GM19023 (cell line): ENCODE data around the gene B3GNT5.

ENCODE experiments used
- ATAC-seq: cut with Tn5 transposase; IDR thresholded peaks from one replicate; pipeline ENCODE4 v1.9.1; 2021; ENCODE audit warnings: mild to moderate bottlenecking, moderate library complexity; ENCODE audit not compliant: unreplicated experiment

The B3GNT5 gene, protein sequence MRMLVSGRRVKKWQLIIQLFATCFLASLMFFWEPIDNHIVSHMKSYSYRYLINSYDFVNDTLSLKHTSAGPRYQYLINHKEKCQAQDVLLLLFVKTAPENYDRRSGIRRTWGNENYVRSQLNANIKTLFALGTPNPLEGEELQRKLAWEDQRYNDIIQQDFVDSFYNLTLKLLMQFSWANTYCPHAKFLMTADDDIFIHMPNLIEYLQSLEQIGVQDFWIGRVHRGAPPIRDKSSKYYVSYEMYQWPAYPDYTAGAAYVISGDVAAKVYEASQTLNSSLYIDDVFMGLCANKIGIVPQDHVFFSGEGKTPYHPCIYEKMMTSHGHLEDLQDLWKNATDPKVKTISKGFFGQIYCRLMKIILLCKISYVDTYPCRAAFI

DNA sequence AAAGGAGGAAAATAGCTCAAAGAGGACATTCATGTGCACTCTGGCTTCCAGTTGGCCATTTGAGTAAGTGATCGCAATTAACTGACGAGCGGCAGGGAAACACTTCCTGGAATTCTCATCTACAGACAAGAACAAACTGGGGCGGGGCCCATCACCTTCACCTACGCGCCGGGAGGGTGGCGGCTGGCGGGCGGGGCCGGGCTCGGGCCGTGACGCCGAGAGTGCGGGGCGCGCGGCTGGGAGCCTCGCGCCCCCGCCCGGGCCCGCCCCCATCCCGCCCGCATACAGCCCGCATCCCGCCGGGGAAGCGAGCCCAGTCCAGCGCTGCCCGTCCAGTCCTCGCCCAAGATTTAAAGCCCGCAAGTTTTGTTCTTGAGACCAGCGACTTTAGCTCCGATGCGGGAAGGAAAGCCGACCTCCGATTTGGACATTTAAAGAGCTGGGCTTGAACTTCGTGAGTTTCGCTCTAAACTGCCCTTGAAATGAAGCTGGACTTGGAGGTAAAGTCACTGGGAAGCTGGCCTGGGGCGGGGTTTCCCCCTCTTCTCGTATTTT lies at the start of gene B3GNT5:
Gene B3GNT5 (plus strand): TSS at position 281 of the 555 bp plus-strand sequence. CDS start 16,546 bp downstream, outside the sequence.
- no peak for ATAC-seq

DNA sequence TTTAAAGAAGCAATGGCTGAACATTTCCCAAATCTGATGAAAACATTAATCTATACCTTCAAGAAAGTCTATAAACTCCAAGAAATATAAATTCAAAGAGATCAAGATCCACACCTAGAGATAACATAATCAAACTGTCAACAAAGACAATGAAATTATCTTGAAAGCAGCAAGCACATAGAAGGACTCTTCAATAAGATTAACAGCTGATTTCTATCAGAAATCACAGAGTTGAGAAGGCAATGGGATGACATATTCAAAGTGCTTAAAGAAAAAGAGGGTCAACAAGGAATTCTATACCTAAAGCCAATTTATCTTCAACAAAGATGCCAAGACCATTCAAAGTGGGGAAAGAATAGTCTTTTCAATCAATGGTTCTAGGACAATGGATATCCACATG lies 49.4 kb upstream of the B3GNT5 start:
- ATAC-seq: no peak

DNA sequence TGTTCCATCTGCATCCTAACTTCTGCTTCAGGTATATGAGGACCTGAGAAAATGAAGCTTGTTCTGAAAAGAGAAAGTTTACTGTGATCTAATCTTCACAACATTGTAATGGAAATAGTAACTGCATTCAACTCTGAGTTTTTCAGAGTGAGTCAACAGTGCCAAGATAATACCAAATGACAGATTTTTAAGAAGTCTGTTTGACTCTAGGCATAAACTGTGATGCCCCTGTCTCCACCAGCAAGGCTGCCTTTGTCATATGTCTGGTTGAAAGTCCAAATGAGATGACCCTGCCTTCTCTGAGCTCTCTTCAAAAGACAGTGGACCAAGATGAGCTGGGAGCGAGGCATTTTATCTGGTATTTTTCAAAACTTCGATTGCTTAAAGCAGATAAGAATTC lies 44.8 kb upstream of the B3GNT5 start:
- ATAC-seq: no peak

DNA sequence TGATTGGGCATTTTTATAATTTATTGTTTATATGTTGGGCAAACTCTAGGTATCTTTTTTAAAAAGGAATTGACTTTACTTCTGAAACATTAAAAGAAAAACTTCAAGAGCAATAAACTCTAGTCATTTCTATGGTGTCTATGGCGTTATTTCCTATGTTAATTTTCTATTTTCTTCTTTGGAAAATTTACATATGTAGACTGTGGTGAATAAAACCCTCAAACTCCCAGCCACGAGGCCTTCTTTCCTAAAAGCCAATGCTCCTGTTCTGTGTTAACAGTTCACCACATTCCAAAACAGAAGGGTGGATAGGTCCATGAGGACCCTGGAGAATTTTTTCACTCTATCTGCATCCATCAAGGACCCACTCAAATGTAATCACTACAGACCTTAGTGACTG lies 44.3 kb upstream of the B3GNT5 start:
- no peak for ATAC-seq

DNA sequence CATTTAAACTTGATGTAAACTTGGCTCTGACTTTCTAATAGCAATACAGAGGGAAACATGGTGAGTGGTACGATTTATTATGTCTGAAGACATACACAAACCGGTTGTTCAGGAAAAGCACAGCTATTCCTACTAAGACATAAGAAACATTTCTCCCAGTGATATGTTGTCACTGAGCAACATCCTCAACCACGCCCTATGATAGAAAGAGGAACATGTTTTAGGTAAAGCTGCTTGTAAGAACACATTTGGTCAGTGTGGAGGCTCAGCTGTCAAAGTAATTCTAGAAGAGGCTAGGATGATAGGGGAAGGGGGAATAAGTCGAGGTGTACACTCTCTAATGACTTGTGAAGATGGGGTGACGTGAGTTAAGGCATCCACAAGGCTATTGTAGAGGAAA lies 42.7 kb upstream of the B3GNT5 start:
- ATAC-seq: no peak

DNA sequence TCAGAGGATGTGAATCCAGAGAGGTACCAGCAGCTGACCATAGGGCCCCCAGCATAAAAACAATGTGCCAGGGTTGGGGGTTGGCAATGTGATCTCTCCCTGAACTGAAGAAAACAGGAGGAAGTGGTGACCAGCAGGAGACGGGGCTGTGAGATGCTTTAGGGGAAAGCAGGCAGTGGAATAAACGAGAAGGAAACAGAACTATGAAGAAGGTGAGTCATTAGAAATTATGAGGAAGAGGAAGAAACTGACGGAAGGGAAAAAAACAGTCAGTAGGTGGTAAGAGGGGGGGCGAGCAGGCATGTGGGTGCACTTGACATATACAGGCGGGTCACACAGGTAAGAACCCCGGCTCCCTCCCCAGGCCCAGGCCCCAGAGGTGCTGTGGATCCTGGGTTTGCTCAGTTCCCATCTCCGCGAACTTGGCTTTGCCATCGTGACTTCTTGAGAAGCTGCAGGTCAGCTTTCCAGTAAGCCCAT lies 42.2 kb upstream of the B3GNT5 start:
- no peak for ATAC-seq

DNA sequence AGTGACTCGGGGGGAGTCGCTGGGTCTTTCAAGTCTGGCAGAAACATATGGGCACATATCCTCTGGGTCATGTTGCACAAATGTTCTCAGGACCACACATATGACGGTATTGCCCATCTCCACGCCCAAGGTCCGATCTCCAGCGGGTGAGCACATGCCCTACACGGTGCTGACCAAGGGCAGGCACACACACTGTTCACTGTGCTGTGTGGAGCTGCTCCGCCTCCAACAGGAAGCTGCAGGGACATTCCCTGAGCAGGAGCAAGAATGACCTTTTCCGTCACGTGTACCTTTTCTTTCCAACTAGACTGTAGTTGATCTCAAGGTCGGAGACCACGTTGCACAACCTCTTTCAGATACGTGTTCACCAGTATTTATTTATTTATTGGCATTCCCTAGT lies 41.7 kb upstream of the B3GNT5 start:
- ATAC-seq: no peak

DNA sequence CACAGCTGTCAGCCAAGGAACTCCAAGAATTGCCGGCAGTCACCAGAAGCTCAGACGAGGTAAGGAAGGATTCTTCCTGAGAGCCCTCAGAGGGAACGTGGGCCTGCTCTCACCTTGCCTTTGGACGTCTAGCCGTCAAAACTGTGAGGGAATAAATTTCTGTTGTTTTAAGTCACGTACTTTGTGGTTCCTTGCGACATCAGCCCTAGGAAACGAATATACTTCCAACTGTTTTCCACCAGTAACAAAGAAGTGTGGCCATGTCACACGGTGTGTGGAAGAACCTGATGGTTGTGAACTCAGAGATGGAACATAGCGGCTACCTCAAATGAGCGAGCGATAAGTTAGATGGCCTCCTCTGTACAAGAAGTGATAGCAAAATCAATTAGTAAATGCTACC lies 41.0 kb upstream of the B3GNT5 start:
- no peak for ATAC-seq

DNA sequence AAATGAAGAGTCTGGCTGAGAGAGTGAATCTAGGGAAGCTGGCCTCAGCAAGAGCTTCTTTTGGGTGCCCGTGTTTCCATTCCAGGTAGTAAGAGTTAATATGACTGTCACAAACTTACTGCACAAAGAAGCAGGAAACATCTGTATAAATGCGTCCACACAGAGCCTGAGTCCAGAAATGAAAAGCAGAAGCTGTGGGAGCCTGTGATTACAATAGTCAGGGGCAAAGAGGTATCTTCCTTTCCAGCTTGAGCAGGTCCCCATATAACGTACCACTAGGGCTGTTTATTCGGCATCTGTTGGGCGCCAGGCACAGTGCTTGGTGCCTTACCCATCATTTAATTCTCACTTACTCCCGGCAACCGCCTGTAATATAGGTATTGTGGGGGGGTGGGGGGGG lies 40.5 kb upstream of the B3GNT5 start:
- ATAC-seq: no peak

DNA sequence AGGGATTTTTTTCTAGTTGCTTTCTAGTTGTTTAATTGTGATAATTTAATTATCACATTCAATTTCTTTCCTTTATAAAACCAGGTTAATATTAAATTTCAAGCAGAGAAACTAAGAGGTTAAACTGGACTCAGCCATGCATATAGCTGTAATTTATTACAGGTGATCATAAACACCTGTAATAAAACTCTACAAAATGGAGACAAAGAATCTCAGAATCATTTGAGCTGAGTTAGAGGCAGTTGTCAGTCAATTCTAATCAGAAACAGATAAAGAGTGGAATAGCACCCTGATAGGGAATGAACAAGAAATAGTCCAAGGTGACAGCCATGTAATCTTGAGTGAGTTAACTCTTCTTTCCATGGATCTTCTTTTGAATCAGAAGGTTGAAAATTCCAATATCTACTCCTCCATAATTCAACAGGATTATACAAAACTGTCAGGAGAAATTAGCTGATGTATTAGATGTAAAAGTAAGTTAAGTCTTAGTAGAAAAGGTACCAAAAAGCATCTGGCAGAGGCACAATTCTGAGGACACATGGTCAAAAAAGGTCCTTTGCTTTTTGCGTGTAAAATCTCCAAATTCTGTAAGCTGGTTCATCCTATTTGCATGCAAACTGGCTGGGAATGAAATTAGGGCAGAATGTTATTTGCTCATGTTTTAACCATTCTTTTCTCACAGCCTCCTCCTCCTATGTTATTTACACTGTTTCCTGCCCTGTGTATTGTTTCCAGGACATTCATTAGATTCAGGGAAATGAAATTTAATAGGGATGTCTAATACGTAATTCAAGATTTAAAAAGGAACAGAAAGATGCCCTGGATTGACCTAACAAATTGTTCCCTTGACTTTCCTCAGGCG lies 39.4 kb upstream of the B3GNT5 start:
- ATAC-seq: no peak

DNA sequence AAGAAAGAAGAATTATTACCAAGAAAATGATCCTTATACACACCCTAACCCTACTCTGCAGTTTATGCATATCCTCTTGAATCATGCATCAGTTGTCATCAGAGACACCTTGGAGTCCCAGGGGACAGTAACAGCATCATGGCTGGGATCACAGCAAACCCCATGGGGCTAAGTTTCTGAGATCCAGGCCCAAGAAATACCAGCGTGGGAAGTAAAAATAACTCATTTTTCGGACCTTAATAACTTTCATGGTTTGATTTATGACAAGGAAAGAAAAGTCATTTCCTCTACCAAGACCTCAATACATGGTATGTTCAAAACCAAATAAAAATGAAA lies 38.8 kb upstream of the B3GNT5 start:
- no peak for ATAC-seq

DNA sequence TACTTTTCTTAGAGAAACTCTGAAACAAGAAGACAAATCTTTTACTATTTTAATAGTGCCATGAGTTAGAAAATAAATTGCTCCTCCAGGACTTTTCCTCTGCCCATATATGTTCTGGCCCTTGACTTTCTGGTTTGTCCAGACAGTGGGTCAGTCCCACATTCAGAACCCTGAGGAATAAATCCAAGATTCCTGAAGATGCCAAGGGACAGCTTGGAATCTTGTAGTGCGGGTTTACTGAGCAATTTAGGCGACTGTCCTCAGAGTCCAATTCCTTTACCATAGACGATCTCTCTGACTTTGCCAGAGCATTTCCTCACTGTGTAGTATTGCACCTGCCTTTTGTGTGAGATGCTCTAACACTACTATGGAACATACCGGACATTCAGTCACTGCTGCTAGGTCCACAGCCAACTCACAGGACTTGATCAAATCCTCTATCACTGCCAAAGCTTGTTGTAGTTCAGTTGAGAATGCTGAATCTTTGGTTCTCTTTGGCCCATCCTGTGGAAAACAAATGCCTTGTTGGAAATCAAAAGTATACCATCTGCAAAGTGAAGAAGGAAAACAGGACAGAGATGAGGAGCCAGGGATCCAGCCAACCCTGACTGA lies 37.4 kb upstream of the B3GNT5 start:
- ATAC-seq: no peak

DNA sequence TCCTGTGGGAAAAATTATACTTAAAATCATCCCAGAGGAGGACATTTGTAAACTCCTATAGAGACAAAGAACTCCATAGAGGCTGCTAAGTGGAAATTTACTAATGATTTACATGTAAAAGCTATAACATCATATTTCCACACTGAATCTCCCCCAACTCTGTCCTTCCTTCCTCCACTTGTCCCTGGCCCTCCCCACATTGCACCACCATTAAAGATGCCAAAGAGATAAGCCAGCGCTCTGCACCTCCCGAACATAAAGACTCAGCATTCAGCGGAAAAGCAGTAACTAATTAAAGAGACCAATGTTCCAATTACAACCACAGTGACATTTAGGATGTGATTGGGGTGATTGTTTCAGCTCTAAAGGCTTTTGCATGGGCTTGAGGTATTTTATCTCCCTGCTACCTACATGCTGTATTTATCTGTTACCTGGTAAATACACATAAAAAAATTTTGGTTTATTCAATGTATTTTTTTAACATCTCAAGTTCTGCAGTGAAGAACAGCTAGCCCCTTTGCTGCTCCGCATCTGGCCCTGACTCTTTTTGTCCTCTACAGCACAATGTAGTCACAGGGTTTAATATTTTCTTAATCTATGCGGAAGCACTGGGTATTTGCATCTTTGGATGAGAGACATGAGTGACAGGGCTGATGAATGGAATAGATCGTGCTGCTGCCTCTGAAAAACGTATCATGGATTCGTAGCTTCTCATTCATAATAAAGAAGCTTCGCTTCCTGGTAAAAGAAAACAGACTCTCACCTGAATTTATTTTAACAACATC lies 35.3 kb upstream of the B3GNT5 start:
- ATAC-seq: no peak

DNA sequence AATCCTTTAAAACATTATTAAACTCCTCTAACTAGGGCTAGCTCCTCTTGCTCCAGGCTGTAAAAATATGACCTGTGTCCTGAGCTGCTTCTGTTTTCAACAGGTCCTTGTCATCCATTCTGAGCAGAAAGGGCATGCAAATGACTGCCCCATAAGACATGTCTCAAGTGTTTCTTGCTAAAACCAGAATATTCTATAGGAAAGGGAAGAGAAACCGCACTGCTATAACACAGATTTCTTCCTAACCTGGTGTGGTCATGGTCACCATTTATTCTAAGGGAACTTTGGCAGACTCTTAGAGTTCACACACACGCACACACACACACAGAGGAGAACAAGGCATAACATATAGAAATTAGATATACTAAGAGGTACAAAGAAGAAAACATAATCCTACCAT lies 34.2 kb upstream of the B3GNT5 start:
- ATAC-seq: no peak

DNA sequence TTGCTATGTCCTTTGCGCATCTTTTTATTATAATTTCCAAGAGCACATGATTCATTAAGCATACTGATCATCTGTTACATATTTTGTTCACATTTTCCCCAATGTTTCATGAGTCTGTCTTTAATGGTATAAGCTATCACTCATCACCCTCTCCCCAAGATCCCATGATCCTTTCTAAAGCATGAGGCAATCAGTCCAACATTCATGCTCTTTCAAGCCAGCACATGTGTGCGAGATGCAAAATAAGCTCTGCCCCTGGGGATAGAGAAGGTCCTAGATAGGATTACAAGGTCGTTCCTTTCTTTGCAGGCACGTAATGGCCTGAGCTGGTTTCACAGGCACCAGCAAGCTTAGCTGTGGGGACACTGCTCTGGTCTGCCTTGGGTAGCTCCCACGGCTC lies 32.2 kb upstream of the B3GNT5 start:
- ATAC-seq: no peak

DNA sequence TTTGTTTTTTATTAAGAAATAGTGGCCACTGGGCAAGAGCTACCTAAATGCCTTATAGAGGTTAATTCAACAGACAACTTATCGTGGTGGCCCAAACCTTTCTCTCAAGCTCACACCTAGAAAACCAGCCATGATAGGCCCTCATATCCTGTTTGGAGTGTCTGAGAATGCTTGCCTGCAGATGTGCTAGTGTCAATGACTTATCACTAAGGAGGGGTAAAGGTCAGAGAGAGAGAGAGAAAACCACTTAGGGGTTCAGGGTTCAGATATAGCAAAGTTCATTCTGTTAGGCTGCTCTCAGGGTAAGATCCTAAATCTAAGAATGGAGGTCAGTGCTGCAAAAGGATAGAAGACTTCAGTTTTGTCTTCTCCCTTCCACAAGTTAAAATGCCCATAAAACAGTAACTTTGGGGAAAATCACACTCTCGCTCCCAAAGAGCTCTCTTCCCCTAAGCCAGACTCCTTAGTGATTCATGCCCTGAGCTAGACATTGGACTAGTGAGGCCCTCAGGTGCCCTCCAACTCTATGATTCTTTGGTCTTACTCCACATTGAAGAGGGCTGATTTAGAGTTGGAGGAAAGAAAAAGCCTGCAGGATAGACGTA lies 30.3 kb upstream of the B3GNT5 start:
- no peak for ATAC-seq

DNA sequence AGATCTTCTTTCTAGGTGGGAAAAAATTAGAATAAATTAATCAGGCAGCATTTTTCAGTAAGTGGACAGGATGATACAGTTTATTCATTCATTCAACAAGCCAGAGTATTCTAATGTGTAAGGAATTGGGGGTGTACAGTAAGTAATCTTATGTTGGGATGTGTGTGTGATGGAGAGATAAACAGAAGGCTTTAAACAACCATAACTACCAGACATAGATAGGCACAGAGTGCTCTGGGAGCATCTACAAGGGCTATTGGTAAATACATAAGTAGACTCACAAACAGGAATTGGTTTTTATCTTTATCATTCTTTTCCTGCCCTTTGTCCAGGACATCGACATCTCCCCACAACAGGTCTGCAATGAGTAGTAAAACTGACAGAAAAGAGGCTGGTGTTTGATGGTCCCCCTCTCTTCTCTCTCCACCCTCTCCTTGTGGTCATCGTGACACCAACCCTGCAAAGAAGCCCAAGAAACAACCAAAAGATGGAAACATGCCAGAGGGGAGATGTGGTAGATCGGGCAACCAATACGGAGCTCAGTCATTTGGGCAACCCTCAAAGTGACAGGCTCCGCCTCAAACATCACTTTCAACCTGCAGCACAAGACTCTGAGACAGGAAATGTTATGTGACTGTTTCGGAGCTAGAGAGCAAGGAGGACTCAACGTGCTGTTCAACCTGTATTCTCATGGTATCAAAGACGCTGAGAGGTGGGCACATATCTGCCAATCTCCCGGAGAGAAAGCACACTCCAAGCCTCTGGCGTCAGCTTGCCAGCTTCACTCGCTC lies 28.7 kb upstream of the B3GNT5 start:
- ATAC-seq: no peak

DNA sequence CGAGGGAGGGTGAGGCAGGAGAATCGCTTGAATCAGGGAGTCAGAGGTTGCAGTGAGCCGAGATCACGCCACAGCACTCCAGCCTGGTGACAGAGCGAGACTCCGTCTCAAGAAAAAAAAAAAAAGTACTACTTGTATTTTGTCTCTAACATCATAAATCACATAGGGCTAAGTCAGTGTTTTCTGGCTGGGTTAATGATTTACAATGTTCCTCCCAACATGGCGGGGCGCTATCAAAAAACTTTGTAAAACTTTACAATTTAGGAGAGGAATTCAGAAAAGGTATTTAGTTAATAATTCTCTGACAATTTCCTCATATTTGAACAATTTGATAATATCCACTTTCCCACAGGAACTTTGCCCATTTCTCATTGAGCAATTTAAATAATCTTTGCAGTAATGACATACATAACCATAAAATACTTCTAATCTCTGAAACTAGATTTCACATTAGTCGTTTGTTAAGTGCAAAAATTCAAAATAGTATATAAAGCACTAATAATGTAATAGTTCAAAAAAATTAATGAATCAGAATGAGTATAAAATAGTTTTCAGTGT lies 26.6 kb upstream of the B3GNT5 start:
- no peak for ATAC-seq

DNA sequence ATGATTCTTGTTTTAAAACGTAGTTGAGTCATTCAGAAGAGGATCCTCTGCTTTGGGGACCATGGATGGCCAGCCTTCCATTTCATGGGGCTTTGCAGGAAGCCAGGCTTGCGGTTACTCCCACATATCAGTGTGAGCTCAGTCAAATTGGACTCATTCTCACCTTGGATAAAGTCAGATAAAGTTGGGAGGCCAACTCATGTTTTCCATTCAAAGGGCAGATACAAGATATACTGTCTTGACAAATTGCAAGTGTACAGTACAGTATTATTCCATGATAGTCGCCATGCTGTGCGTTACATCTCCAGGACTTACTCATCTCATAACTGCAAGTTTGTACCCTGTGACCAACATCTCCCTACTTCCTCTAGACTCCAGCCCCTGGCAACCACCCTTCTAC lies 25.5 kb upstream of the B3GNT5 start:
- ATAC-seq: no peak
